ENCODE measurements around the gene RHEBL1. TPM values are rescaled to one million over a fixed set of nuclear protein-coding genes. Genes with fewer than 3 reads are reported as not detected.

The RHEBL1 gene
- total and polyA plus RNA-seq, 9 donors = 0.18 to 1.2 (median 0.45) TPM; not detected in 2

- TF ChIP-seq POLR2A (IDR thresholded peaks at IDR 0.05) (no peak), CTCF (IDR thresholded peaks at IDR 0.05) (no peak), EP300 (IDR thresholded peaks at IDR 0.05) (no peak)
- no peak for DNase-seq
- no peaks in the 10 kb centered on the region for H3K27me3 ChIP-seq
- no peak overlapping the region for H3K27ac ChIP-seq
- H3K9me3 ChIP-seq = no peaks in the 10 kb centered on the region
- no peaks in the 10 kb centered on the region for H3K4me1 ChIP-seq (ENCODE audit: insufficient read depth)
- intact Hi-C loops (cut with DNase I) = no loop called here
- no peak overlapping the region for H3K4me3 ChIP-seq
- 92 to 96% (median 94%) methylated on average over 6 of the region's 6 CpGs for WGBS, 3 donors
- no peaks in the 10 kb centered on the region for H3K36me3 ChIP-seq
Measured at GRCh38 chr12:49100380-49100779, 30.6 kb upstream of the RHEBL1 start.

- DNase-seq = no peak
- H3K9me3 ChIP-seq = no peaks in the 10 kb centered on the region
- intact Hi-C loops (cut with DNase I) = loop anchor here in 1 of 4 donors (10.0 kb wide), 1 partner anchor 136 kb away; no protein-coding TSS in a partner anchor
- WGBS, 3 donors = 79 to 86% (median 85%) methylated on average over 2 of the region's 2 CpGs
- TF ChIP-seq POLR2A (IDR thresholded peaks at IDR 0.05) = no peak
- no peak for TF ChIP-seq CTCF (IDR thresholded peaks at IDR 0.05)
- TF ChIP-seq EP300 (IDR thresholded peaks at IDR 0.05) = no peak
- H3K27ac ChIP-seq = no peak overlapping the region
- H3K4me3 ChIP-seq = no peak overlapping the region
- H3K4me1 ChIP-seq (ENCODE audit: insufficient read depth) = no peaks in the 10 kb centered on the region
- no peaks in the 10 kb centered on the region for H3K36me3 ChIP-seq
- H3K27me3 ChIP-seq = no peaks in the 10 kb centered on the region
Measured at GRCh38 chr12:49098703-49099102, 28.9 kb upstream of the RHEBL1 start.

- no peaks in the 10 kb centered on the region for H3K9me3 ChIP-seq
- H3K27me3 ChIP-seq = peaks cover 3% of the 10 kb centered on the region
- intact Hi-C loops (cut with DNase I) = loop anchor here in 1 of 4 donors (10.0 kb wide), 1 partner anchor 137 kb away; no protein-coding TSS in a partner anchor
- 61 to 69% (median 67%) methylated on average over 4 of the region's 4 CpGs for WGBS, 3 donors
- no peak overlapping the region for H3K4me3 ChIP-seq
- TF ChIP-seq POLR2A (IDR thresholded peaks at IDR 0.05) (no peak), CTCF (IDR thresholded peaks at IDR 0.05) (peak; percentile 31 to 54 (median 53)), EP300 (IDR thresholded peaks at IDR 0.05) (no peak)
- DNase-seq = peak in 2 of 5 donors; percentile 49 to 55
- no peak overlapping the region for H3K27ac ChIP-seq
- no peaks in the 10 kb centered on the region for H3K36me3 ChIP-seq
- no peaks in the 10 kb centered on the region for H3K4me1 ChIP-seq (ENCODE audit: insufficient read depth)
Measured at GRCh38 chr12:49098035-49098451, 28.3 kb upstream of the RHEBL1 start.

- TF ChIP-seq POLR2A (IDR thresholded peaks at IDR 0.05) (no peak), EP300 (IDR thresholded peaks at IDR 0.05) (no peak), CTCF (IDR thresholded peaks at IDR 0.05) (no peak)
- no peak for DNase-seq
- no peaks in the 10 kb centered on the region for H3K36me3 ChIP-seq
Measured at GRCh38 chr12:49097381-49097780, 27.6 kb upstream of the RHEBL1 start.

More at GRCh38 chr12:49097381-49097780, 27.6 kb upstream of the RHEBL1 start:
- 67 to 79% (median 76%) methylated on average over 3 of the region's 3 CpGs for WGBS, 3 donors
- no peak overlapping the region for H3K27ac ChIP-seq
- no peak overlapping the region for H3K4me3 ChIP-seq
- H3K4me1 ChIP-seq (ENCODE audit: insufficient read depth) = no peaks in the 10 kb centered on the region
- intact Hi-C loops (cut with DNase I) = loop anchor here in 1 of 4 donors (10.0 kb wide), 1 partner anchor 137 kb away; no protein-coding TSS in a partner anchor
- peaks cover 3% of the 10 kb centered on the region for H3K27me3 ChIP-seq
- H3K9me3 ChIP-seq = no peaks in the 10 kb centered on the region

Data from ovary (tissue), 9 donors.